DND-41 (cell line): Measurements from ENCODE around the gene ABHD1.

Source experiments
- EZH2 ChIP-seq: IDR thresholded peaks from 3 replicates; pipeline ENCODE4 v1.6.1; 2012; ENCODE audit warnings: borderline replicate concordance, low read depth, mild to moderate bottlenecking, moderate library complexity, low read length, inconsistent platforms; ENCODE audit not compliant: severe bottlenecking
- TF ChIP-seq, protein P1 (sequence below): IDR thresholded peaks from 2 replicates; pipeline ENCODE4 v1.5.1; 2012; ENCODE audit warnings: borderline replicate concordance, low read length, moderate library complexity, mild to moderate bottlenecking; ENCODE audit not compliant: poor library complexity, severe bottlenecking; ENCODE audit errors: extremely low read depth

DNA sequence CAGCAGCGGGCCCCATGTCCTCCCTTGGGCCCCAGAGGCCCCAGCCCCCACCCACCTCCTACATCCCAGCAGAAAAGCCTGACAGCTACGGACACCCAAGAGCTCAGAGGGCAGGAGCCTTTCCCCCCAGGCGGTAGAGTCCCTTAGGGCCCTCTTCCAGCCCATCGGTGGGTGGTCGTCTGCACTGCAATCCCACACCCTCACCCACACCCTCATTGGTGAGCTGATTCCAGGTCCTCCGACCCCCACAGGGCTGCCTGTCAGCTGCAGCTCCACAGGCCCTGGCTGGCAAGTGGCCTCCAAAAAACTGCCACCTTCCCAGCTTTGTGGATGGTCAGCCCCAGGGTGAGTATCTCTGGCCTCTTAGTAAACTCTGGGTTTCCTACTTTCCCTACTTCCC lies 35.7 kb downstream of the ABHD1 start:
- no peak for TF ChIP-seq EZH2
- TF ChIP-seq, protein P1, sequence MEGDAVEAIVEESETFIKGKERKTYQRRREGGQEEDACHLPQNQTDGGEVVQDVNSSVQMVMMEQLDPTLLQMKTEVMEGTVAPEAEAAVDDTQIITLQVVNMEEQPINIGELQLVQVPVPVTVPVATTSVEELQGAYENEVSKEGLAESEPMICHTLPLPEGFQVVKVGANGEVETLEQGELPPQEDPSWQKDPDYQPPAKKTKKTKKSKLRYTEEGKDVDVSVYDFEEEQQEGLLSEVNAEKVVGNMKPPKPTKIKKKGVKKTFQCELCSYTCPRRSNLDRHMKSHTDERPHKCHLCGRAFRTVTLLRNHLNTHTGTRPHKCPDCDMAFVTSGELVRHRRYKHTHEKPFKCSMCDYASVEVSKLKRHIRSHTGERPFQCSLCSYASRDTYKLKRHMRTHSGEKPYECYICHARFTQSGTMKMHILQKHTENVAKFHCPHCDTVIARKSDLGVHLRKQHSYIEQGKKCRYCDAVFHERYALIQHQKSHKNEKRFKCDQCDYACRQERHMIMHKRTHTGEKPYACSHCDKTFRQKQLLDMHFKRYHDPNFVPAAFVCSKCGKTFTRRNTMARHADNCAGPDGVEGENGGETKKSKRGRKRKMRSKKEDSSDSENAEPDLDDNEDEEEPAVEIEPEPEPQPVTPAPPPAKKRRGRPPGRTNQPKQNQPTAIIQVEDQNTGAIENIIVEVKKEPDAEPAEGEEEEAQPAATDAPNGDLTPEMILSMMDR, result no peak
